GM23338 (cell line): ENCODE data around the gene XXYLT1. TPM values are rescaled to one million over a fixed set of nuclear protein-coding genes. Genes with fewer than 3 reads are reported as not detected.

Experiments used
- ATAC-seq: fragments of 200-7000 bp; cut with Tn5 transposase; 3 replicates; pipeline ENCODE4 v1.9.1; 2020
- DNase-seq: peaks from one replicate; pipeline ENCODE4 v3.0.0-alpha.2; 2015; ENCODE audit warnings: low spot score
- H2AFZ ChIP-seq: fragments of 200-600 bp; sonication (generic); 2 replicates; pipeline ENCODE4 v1.8.0; 2016; ENCODE audit warnings: antibody characterized with exemption, mild to moderate bottlenecking, moderate library complexity
- H3F3A ChIP-seq: fragments of 200-600 bp; sonication (generic); replicated peaks from 2 replicates; pipeline ENCODE4 v1.8.0; 2017; ENCODE audit warnings: antibody characterized with exemption, mixed run types, low read depth
- H3K27ac ChIP-seq: fragments of 200-600 bp; sonication (generic); 2 replicates; pipeline ENCODE4 v1.6.1; 2016; ENCODE audit warnings: low read depth
- H3K27me3 ChIP-seq: fragments of 200-600 bp; sonication (generic); 2 replicates; pipeline ENCODE4 v1.8.0; 2016; ENCODE audit warnings: mild to moderate bottlenecking, mixed run types, moderate library complexity; ENCODE audit not compliant: insufficient read depth
- H3K36me3 ChIP-seq: fragments of 200-600 bp; sonication (generic); 2 replicates; pipeline ENCODE4 v1.8.0; 2016; ENCODE audit warnings: mild to moderate bottlenecking; ENCODE audit not compliant: insufficient read depth
- H3K4me1 ChIP-seq: fragments of 200-600 bp; sonication (generic); 2 replicates; pipeline ENCODE4 v1.8.0; 2016; ENCODE audit warnings: mild to moderate bottlenecking, moderate library complexity; ENCODE audit not compliant: insufficient read depth
- H3K4me2 ChIP-seq: fragments of 200-600 bp; sonication (generic); 2 replicates; pipeline ENCODE4 v1.7.1; 2017; ENCODE audit warnings: mixed run types
- H3K4me3 ChIP-seq: fragments of 200-600 bp; sonication (generic); 2 replicates; pipeline ENCODE4 v1.6.1; 2016; ENCODE audit warnings: mixed run types
- H3K79me2 ChIP-seq: fragments of 200-600 bp; sonication (generic); replicated peaks from 2 replicates; pipeline ENCODE4 v1.8.0; 2017; ENCODE audit warnings: mild to moderate bottlenecking; ENCODE audit not compliant: insufficient read depth
- H3K9me2 ChIP-seq: fragments of 200-600 bp; sonication (generic); 2 replicates; pipeline ENCODE4 v1.8.0; 2017; ENCODE audit not compliant: insufficient read depth
- H4K20me1 ChIP-seq: fragments of 200-600 bp; sonication (generic); replicated peaks from 2 replicates; pipeline ENCODE4 v1.8.0; 2017; ENCODE audit warnings: mild to moderate bottlenecking; ENCODE audit not compliant: insufficient read depth
- H3K27ac Mint-ChIP-seq: 2 replicates; pipeline ENCODE4 v1.8.0; 2020; ENCODE audit warnings: inconsistent platforms, mild to moderate bottlenecking, moderate library complexity, mixed read lengths
- H3K27me3 Mint-ChIP-seq: 3 replicates; pipeline ENCODE4 v1.8.0; 2022; ENCODE audit warnings: low read depth, mild to moderate bottlenecking, moderate library complexity, mixed read lengths, inconsistent platforms; ENCODE audit not compliant: insufficient read depth, poor library complexity
- H3K36me3 Mint-ChIP-seq: 3 replicates; pipeline ENCODE4 v1.8.0; 2021; ENCODE audit warnings: low read depth, mild to moderate bottlenecking, inconsistent platforms, moderate library complexity, mixed read lengths
- H3K4me1 Mint-ChIP-seq: 3 replicates; pipeline ENCODE4 v1.8.0; 2020; ENCODE audit warnings: mild to moderate bottlenecking, inconsistent platforms, mixed read lengths
- H3K4me3 Mint-ChIP-seq: 3 replicates; pipeline ENCODE4 v1.8.0; 2021; ENCODE audit warnings: moderate library complexity, mild to moderate bottlenecking, inconsistent platforms, mixed read lengths
- H3K9me3 Mint-ChIP-seq: 3 replicates; pipeline ENCODE4 v1.8.0; 2020; ENCODE audit warnings: moderate library complexity, mild to moderate bottlenecking, inconsistent platforms, mixed read lengths
- CREB1 ChIP-seq: fragments of 250-450 bp; sonication (Bioruptor Pico); IDR thresholded peaks from 2 replicates; pipeline ENCODE4 v1.5.0; 2020; ENCODE audit warnings: low read depth, mild to moderate bottlenecking, moderate library complexity
- CTCF ChIP-seq, 2 experiments: fragments of 200-600 bp in 1 of 2; sonication (generic) in 1 of 2; conservative IDR thresholded peaks; 2 replicates each; pipeline versions ENCODE4 v1.5.1 to v1.6.1; 2016 to 2017; ENCODE audit warnings: antibody characterized with exemption in 2 of 2, low read depth in 2 of 2, mild to moderate bottlenecking in 2 of 2, moderate library complexity in 1 of 2
- ETS1 ChIP-seq: IDR thresholded peaks from 2 replicates; pipeline ENCODE4 v1.6.1; 2016; ENCODE audit warnings: antibody characterized with exemption
- EZH2 ChIP-seq: fragments of 200-600 bp; sonication (generic); IDR thresholded peaks from one replicate; pipeline ENCODE4 v1.8.0; 2017; ENCODE audit warnings: antibody characterized with exemption, mild to moderate bottlenecking, low read depth; ENCODE audit not compliant: unreplicated experiment
- EZH2phosphoT487 ChIP-seq: fragments of 200-600 bp; sonication (generic); IDR thresholded peaks from one replicate; pipeline ENCODE4 v1.8.1; 2018; ENCODE audit warnings: antibody characterized with exemption; ENCODE audit not compliant: unreplicated experiment
- JUNB ChIP-seq: IDR thresholded peaks from one replicate; pipeline ENCODE4 v1.6.1; 2016; ENCODE audit warnings: antibody characterized with exemption; ENCODE audit not compliant: unreplicated experiment
- NANOG ChIP-seq: IDR thresholded peaks from 2 replicates; pipeline ENCODE4 v1.6.1; 2016; ENCODE audit warnings: antibody characterized with exemption, borderline replicate concordance
- POLR2AphosphoS5 ChIP-seq: IDR thresholded peaks from 2 replicates; pipeline ENCODE4 v1.6.1; 2016; ENCODE audit warnings: antibody characterized with exemption, low read depth
- REST ChIP-seq: IDR thresholded peaks from one replicate; pipeline ENCODE4 v1.6.1; 2018; ENCODE audit warnings: antibody characterized with exemption; ENCODE audit not compliant: unreplicated experiment
- STAT1 ChIP-seq: IDR thresholded peaks from one replicate; pipeline ENCODE4 v1.6.1; 2016; ENCODE audit warnings: antibody characterized with exemption; ENCODE audit not compliant: unreplicated experiment
- ZNF114 ChIP-seq: fragments of 250-450 bp; sonication (Bioruptor Pico); IDR thresholded peaks from 2 replicates; pipeline ENCODE4 v1.5.0; 2020; ENCODE audit warnings: mild to moderate bottlenecking, moderate library complexity
- ZNF331 ChIP-seq: fragments of 250-450 bp; sonication (Bioruptor Pico); IDR thresholded peaks from 2 replicates; pipeline ENCODE4 v1.5.0; 2020; ENCODE audit warnings: low read depth, mild to moderate bottlenecking, moderate library complexity
- ZNF462 ChIP-seq: fragments of 250-450 bp; sonication (Bioruptor Pico); IDR thresholded peaks from 2 replicates; pipeline ENCODE4 v1.5.0; 2020; ENCODE audit warnings: mild to moderate bottlenecking, moderate library complexity
- polyA plus RNA-seq: library from polyadenylated mRNA; unstranded; fragments of >200 nt; fragmentation: Nextera tagmentation; extraction: Ambion mirVana; gene quantifications from 2 replicates; pipeline ENCODE4 v1.2.1, GENCODE V29; 2016
- total RNA-seq: library from RNA; depleted of rRNA; stranded (reverse); fragments of >200 nt; shearing (Covaris generic); gene quantifications from 2 replicates; pipeline ENCODE4 v1.2.3, GENCODE V29; 2014

The XXYLT1 gene
- total and polyA plus RNA-seq, 2 experiments from 2014 or later: 13.5 to 34.8 TPM

- H3K9me2 ChIP-seq: no peaks in the 10 kb centered on the region
- Mint-ChIP-seq H3K27ac (no peak overlapping the region), H3K27me3 (peaks cover 9% of the 10 kb centered on the region), H3K4me3 (no peak overlapping the region), H3K4me1 (peaks cover 67% of the 10 kb centered on the region), H3K9me3 (no peaks in the 10 kb centered on the region; the same call in 2 of the 3 replicates), H3K36me3 (no peaks in the 10 kb centered on the region; the same call in 1 of the 3 replicates)
- H2AFZ ChIP-seq: no peak overlapping the region
- no peak overlapping the region for H3K4me2 ChIP-seq
- no peak overlapping the region for H3K4me3 ChIP-seq
- H3K27ac ChIP-seq: no peak overlapping the region
- no peaks in the 10 kb centered on the region for H3K36me3 ChIP-seq
- no peaks in the 10 kb centered on the region for H3K27me3 ChIP-seq
- ATAC-seq (no peak), DNase-seq (no peak)
- peaks cover 71% of the 10 kb centered on the region for H3K79me2 ChIP-seq
- H4K20me1 ChIP-seq: no peaks in the 10 kb centered on the region; the same call in 1 of the 2 replicates
- TF ChIP-seq ZNF462 (CRISPR knock-in tag) (no peak), CREB1 (CRISPR knock-in tag) (no peak), NANOG (no peak), EZH2 (no peak), JUNB (no peak), REST (no peak), POLR2AphosphoS5 (no peak), ZNF331 (CRISPR knock-in tag) (no peak), EZH2phosphoT487 (no peak), ZNF114 (CRISPR knock-in tag) (no peak), ETS1 (no peak), CTCF (conservative IDR thresholded peaks at IDR 0.05; ENCODE audit: low read depth in 2 of 2) (no peak), STAT1 (no peak)
- H3F3A ChIP-seq: no peaks in the 10 kb centered on the region
- peaks cover 33% of the 10 kb centered on the region for H3K4me1 ChIP-seq
Observed at GRCh38 chr3:195185583-195185982, 85.4 kb downstream of the XXYLT1 start.
